ENCODE measurements around the gene ZHX3. TPM values are rescaled to one million over a fixed set of nuclear protein-coding genes. Genes with fewer than 3 reads are reported as not detected.

Gene ZHX3
- total and polyA plus RNA-seq, 10 of the 15 experiments (the other 5 are each of a cell fraction or from before 2014, with no cell fraction given) = 1.3 to 14.0 (median 5.0) TPM

DNA sequence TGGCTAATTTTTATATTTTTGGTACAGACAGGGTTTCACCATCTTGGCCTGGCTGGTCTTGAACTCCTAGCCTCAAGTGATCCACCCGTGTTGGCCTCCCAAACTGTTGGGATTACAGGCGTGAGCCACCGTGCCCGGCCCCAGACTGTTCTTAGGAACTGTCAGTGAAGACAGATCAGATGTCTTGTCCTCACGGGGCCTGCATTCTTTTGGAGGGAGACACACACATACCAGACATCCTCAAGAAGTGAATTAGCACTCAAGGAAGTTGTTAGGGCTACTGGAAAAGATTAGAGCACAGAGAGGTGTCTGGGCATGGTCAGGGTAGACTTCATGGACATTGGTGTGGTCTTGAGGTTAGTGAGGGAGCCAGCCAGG lies 12.8 kb upstream of the ZHX3 start:
- ChIA-PET RAD21 (ENCODE audit: unreplicated experiment) (no interaction called here), SMC1A (ENCODE audit: uncharacterized antibody, unreplicated experiment) (interaction anchor here (1.0 to 1.1 kb wide), 2 partner anchors 19 to 174 kb away, joined by 3 to 4 read pairs; no protein-coding TSS in a partner anchor), POLR2A (interaction anchor here (0.9 kb wide), 1 partner anchor 27 kb away, joined by 3 read pairs; no protein-coding TSS in a partner anchor), CTCF (interaction anchor here (0.7 to 1.6 kb wide), 5 partner anchors 9 to 361 kb away, joined by 3 to 9 read pairs (median 3); no protein-coding TSS in a partner anchor)
- no peak overlapping the region for H3K27ac ChIP-seq (ENCODE audit: control insufficient read depth, insufficient read depth)
- no peak overlapping the region for H3K4me2 ChIP-seq (ENCODE audit: control insufficient read depth, insufficient read depth)
- TF ChIP-seq RELA (IDR thresholded peaks at IDR 0.05; ENCODE audit: borderline replicate concordance, partially characterized antibody) (no peak), RBBP5 (conservative IDR thresholded peaks at IDR 0.05) (no peak), SUZ12 (IDR thresholded peaks at IDR 0.05; ENCODE audit: unreplicated experiment) (no peak), CREB1 (IDR thresholded peaks at IDR 0.05; ENCODE audit: low read depth) (no peak), TCF7 (IDR thresholded peaks at IDR 0.05; ENCODE audit: borderline replicate concordance) (no peak), MEF2A (IDR thresholded peaks at IDR 0.05; ENCODE audit: insufficient read depth, low read depth, low read length) (no peak), RUNX3 (IDR thresholded peaks at IDR 0.05; ENCODE audit: low read length) (no peak), SRF (IDR thresholded peaks at IDR 0.05; ENCODE audit: low read depth in 2 of 2, low read length in 2 of 2) (no peak), CHD2 (IDR thresholded peaks at IDR 0.05; ENCODE audit: borderline replicate concordance, low read depth, low read length) (no peak), ZNF687 (IDR thresholded peaks at IDR 0.05) (no peak), ZNF24 (IDR thresholded peaks at IDR 0.05) (no peak), SIX5 (IDR thresholded peaks at IDR 0.05; ENCODE audit: low read depth, low read length, severe bottlenecking) (no peak), STAT1 (conservative IDR thresholded peaks at IDR 0.05) (no peak), MTA2 (IDR thresholded peaks at IDR 0.05; ENCODE audit: low read depth) (no peak), YBX1 (IDR thresholded peaks at IDR 0.05) (no peak), SMC3 (IDR thresholded peaks at IDR 0.05; ENCODE audit: borderline replicate concordance, low read length) (no peak), IRF4 (IDR thresholded peaks at IDR 0.05; ENCODE audit: low read depth, low read length) (no peak), KDM1A (IDR thresholded peaks at IDR 0.05; ENCODE audit: borderline replicate concordance) (no peak)
- FAIRE-seq (no peak), ATAC-seq (no peak), DNase-seq (ENCODE audit: low read depth, low spot score) (no peak)
- WGBS (ENCODE audit: insufficient coverage, insufficient replicate concordance, low lambda C conversion rate, missing lambda C conversion rate) = 98% methylated on average over 5 of the region's 5 CpGs
- no TSS peak for BruUV-seq (replicated peaks)
- no peak overlapping the region for H3K9ac ChIP-seq (ENCODE audit: control insufficient read depth, insufficient read depth, low read length)
- no peaks in the 10 kb centered on the region for H3K9me3 ChIP-seq (replicated peaks; ENCODE audit: control insufficient read depth, insufficient read depth, low read length)
- H3K4me1 ChIP-seq (ENCODE audit: control insufficient read depth, insufficient read depth, low read length) = peaks cover 6% of the 10 kb centered on the region
- intact Hi-C loops (cut with micrococcal nuclease; ENCODE audit: unreplicated experiment) (no loop called here), in situ Hi-C loops (cut with MboI) (no loop called here)
- no peaks in the 10 kb centered on the region for H3K36me3 ChIP-seq (ENCODE audit: control insufficient read depth in 2 of 2, insufficient read depth in 2 of 2, low read length in 1 of 2)
- no peak overlapping the region for H3K4me3 ChIP-seq
- H2AFZ ChIP-seq (ENCODE audit: control insufficient read depth, low read depth, low read length) = no peak overlapping the region
- no peaks in the 10 kb centered on the region for H4K20me1 ChIP-seq (ENCODE audit: control insufficient read depth, insufficient read depth)
- no peaks in the 10 kb centered on the region for H3K27me3 ChIP-seq (replicated peaks in 1 of 2; ENCODE audit: control insufficient read depth in 2 of 2, insufficient read depth in 2 of 2, low read length in 1 of 2)
- no peaks in the 10 kb centered on the region for H3K79me2 ChIP-seq (ENCODE audit: control insufficient read depth, insufficient read depth, low read length)
